Activated T-helper 1 cell treated with Interleukin-2 at 50 U/mL for 16 hours (primary cell): ENCODE data around the gene LCORL.
A peak's percentile ranks its signal among the peaks of the same experiment; 100 is the strongest.
"Not testable (repeated sequence)": the region's sequence is repeated elsewhere in the genome, so short reads cannot be mapped to it uniquely, and the experiment has no call there.

Experiments
- DNase-seq: peaks from one replicate; pipeline ENCODE4 v3.0.0-alpha.2; 2020; ENCODE audit warnings: low read depth

The LCORL gene

DNA sequence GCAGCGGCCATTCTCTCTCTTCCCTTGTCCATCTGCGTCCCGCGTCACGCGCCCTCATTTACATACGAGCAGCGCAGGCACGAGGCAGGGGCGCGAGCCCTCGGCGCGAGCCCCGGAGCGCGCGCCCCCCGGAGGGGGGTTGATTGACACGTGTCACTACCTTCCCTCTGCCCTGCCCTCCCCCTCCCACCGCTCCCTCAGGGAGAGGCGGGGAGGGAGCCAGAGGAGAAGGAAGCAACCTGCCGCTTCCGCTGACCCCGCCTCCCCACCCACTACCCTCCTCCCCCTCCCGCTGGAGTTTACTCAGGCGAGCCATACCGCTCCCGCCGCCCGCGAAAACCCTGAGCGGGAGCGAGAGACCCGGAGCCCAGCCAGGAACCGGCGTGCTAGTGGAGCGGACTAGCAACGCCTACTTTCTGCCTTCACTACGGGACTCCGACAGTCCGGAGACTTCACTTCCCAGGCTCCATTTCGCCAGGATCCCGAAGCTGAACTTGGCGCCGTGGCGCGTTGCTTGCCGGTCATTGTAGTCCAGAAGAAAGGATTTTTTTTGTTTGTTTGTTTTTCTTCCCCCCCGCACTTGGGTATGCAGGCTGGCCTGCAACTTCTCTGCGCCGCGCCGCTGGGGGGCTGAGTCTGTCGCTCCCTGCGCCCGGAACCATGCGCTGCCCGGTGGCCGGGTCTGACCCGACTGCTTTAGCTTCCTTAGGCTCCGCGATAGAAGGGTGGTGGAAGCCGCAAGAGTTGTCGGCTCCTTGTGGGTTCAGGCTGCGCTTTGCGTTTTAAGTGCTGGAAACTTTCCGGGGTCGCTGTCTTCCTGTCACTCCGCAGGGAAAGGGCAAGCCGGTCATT lies at the start of gene LCORL:
LCORL (minus strand) TSS at position 36 of the 852 bp plus-strand sequence; CDS start at position 32, 4 bp downstream.
- peak; percentile 72 for DNase-seq

DNA sequence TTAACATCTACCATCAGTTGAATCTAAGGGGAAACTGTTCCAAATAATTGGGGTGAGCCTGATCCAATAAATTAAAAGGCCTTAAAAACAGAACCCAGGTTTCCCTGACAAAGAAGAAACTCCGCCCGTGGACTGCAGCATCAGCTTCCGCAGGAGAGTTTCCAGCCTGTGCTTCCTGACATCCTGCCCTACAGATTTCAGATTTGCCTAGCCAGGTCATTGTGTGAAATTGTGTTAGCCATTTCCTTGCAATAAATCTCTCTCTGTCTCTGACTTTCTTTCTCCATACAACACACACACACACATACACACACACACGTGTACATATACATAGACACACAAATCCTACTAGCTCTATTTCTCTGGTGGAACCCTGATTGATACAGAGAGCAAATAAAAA lies 48.3 kb upstream of the LCORL start:
- no peak for DNase-seq

DNA sequence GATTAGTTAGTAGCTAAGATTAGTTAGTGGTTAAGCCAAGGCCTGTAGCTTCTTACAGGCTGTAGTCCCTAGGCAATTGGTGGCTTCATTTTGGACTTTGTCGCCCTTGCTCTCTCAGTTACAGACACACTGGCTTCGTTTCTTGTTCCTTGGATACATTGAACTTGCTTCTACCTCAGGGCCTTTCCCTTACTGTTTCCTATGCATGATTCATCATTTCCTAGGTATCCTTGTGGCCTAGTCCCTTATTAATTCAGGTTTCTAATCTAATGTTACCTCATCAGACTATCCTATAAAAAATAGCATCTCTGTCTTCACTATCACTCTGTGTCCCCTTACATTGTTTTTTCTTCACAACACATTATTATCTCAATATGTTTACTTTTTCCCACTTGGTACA lies 45.5 kb upstream of the LCORL start:
- no peak for DNase-seq

DNA sequence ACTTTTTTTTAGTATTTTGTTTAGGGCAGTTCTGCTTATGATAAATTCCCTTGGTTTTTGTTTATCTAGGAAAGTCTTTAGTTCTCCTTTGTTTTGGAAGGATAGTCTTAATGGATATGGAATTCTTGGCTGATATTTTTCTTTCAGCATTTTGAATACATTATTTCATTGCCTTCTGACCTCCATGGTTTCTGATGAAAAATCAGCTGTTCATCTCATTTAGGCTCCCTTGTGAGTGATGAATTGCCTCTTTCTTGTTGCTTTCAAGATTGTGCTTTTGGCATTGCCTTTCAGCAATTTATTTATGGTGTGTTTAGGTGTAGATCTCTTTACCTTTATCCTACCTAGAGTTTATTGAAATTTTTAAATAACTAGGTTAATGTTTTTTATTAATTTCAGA lies 41.5 kb upstream of the LCORL start:
- no peak for DNase-seq

DNA sequence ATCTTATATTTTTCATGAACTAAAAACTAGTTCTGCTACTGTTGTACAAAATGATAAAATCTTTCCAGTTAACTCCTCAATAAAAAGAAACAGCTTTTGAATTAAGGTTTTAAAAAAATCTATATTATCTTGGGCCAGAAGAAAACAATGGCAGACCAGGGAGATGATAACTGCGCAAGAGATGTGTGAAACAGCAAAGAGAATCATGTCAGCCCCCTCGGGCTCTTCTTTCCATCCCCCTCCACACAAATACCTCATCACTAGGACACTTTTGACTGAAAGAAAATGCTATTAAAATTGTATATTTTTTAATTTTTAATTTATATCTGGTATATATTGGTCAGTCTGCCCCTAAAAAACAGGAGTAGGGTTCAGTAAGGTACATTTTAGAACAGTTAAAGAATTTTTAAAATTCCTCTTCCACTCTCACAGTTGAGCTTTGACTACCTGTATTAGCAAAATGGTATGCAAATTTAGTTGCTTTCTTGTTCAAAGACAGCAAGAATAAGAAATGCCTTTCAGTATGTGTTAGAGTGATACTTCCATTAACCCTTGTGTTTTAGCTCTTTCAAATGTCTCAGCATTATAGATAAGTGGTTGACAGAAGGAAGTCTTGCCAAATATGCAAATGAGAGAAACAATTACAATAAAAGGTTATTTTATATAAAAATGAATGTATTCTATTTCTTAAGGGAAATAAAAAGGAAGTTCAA lies 36.4 kb upstream of the LCORL start:
- no peak for DNase-seq

DNA sequence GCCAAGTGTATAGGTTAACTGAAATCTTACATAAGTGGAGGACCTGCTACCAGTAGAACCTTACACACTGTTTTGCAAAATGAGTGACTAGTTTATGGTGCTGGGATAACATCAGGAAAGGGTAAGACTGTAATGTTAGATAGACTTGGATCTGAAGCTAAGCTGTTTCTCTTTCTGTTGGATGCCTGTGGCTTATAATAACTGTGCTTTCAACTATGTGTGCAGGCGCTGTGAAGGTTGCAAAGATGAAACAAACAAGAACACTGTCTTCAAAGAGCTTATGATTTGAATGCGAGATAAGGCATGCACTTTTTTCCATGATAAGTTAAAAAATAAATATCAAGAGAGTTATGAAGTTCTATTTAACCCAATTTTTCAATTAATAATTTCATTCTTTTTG lies 34.5 kb upstream of the LCORL start:
- DNase-seq, result no peak

DNA sequence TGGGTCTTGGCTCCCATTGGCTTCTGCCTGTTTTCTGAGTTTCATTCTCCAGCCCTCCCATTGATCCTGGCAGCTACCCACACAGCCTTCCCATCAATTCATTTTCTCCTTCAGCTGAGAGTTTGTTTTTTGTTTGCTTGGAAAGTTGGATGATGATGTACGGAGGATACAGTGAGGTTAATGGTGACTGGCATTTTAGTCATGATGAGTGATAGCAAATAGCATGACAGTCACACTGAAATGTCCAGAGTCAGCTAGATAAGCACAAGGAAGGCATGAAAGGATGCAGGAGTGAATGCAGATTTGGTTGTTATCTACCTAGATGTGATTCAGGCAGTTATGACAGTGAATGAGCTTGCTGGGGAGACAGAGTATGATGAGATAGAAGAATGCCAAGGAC lies 30.6 kb upstream of the LCORL start:
- no peak for DNase-seq

DNA sequence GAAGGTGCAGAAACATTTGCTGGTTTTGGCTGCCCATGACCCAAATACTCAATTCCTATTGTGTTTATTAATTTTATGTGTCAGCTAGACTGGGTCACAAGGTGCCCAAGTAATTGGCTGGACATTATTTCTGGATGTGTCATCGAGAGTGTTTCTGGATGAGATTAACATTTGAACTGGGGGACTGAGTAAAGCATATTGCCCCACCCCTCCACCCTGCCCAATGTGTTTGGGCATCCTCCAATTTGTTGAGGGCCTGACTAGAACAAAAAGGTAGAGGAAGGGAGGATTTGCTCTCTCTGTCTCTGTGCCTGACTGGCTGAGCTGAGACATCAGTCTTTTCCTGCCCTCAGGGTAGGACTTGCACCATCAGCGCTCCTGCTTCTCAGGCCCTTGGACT lies 29.7 kb upstream of the LCORL start:
- DNase-seq, result no peak

DNA sequence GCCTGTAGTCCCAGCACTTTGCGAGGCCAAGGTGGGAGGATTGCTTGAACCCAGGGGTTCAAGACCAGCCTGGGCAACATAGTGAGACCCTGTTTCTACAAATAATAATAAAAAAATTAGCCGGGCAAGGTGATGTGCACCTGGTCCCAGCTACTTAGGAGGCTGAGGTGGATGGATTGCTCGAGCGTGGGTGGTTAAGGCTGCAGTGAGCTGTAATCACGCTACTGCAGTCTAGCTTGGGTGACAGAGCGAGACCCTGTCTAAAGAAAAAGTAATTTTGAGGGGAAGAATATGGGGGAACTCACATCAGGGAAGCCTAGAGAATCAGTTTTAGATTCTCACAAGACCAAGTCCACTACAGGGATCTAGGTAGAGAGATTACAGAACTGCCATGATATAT lies 28.9 kb upstream of the LCORL start:
- no peak for DNase-seq

DNA sequence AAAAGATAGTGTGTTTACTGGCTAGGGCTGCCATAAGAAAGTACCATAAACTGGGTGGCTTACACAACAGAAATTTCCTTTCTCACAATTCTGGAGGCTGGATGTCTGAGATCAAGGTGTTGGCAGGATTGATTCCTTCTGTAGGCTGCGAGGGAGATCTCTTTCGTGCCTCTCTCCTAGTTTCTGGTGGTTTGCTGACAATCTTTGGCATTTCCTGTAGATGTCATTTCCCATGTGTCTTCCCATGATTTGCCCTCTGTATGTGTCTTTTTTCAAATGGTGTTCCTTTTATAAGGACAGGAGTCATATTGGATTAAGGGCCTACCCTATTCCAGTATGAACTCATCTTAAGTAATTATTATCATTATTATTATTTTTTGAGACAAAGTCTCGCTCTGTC lies 27.9 kb upstream of the LCORL start:
- DNase-seq, result no peak

DNA sequence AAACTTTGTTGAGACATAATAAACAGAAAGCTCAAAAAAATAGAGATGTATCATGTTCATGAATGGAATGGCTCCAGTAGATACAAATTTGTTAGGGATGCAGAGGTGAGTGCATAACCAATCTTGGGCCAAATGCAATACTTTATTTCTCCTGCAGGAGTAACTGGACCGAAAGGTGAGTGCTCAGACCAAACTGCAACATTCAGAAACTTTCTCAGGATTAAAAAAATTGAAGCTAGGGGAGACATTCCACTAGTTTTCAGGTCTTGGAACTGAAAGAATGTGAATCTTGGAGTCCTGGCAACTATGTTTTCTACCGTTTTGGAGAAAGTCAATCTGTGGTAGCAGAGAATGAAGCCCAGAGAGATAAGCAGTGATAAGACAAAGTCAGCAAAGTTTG lies 21.2 kb upstream of the LCORL start:
- no peak for DNase-seq

DNA sequence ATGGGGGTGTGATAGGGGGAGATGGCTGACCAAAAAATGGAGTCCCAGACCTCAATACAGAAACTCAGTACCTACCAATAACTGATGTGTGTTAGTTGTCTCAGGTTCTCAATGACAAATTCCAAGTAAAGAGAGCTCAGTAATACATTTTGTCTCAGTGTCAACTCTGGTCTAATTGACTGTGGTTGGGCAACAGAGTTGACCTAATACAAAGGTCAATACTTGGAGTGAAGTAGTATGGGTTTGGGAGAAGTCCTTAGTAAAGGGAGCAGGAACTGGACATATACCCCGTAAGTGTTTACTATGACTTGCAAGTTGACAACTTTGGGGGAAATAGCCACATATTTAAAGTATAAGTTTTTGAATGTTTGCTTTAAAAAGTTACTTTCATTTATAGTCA lies 20.5 kb upstream of the LCORL start:
- no peak for DNase-seq

DNA sequence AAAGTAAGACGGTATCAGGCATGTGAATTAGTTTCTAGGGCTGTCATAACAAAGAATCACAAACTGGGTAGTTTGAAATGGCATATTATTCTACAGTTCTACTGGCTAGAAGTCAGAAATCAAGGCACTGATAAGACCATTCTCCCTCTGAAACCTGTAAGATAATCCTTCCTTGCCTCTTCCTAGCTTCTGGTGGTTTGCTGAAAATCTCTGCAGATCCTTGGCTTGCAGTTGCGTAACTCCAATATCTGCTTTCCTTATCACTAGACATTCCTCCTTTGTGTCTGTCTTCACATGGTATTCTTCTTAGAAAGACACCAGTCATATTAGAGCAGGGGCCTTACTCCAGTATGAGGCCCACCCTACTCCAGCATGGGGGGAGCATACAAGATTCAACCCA lies 19.6 kb upstream of the LCORL start:
- no peak for DNase-seq

DNA sequence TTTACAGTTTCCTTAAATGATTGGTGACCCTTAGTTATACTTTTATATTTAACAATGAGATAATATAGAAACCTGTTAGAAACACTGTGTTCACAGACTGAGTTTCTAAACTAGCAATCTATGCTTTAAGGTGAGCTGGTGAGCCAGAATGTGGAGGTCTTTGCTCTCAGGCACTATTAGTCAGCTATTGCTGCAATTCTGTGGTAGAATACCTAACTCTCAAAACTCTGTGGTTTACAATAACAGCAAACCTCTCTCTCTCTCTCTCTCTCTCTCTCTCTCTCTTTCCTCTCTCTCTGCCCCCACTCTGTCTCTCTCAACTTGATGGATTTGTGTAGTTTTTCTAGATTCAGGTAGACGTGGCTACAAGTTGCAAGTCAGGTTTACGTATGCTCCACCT lies 17.6 kb upstream of the LCORL start:
- no peak for DNase-seq

DNA sequence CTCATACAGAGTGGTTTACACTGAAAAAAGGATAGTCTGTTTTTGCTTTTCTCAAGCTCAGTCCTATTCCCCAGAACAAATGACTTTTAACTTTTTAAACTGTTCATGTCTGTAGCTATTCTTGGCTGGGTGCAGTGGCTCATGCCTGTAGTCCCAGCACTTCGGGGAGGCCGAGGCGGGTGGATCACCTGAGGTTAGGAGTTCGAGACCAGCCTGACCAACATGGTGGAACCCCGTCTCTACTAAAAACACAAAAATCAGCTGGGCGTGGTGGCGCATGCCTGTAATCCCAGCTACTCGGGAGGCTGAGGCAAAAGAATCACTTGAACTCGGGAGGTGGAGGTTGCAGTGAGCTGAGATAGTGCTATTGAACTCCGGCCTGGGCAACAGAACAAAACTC lies 14.8 kb upstream of the LCORL start:
- not testable (repeated sequence) for DNase-seq

DNA sequence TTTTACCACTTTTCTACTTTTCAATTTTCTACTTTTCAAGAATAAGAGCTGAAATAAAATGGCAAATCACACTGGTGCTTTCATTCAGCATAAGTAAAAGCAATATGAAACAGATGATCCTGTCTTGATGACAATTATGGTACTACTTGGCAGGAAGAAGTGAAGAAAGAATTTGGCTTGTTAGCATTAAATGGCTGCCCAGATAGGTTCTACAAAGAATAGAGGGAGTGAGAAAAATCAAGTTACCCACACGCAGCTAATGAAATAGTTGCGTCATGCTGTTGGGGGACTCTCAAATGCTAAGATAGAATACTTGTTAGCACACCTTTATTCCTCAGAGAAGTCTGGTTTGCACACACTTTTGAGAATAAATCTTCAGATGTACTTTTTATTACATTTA lies 12.5 kb upstream of the LCORL start:
- DNase-seq, result no peak

DNA sequence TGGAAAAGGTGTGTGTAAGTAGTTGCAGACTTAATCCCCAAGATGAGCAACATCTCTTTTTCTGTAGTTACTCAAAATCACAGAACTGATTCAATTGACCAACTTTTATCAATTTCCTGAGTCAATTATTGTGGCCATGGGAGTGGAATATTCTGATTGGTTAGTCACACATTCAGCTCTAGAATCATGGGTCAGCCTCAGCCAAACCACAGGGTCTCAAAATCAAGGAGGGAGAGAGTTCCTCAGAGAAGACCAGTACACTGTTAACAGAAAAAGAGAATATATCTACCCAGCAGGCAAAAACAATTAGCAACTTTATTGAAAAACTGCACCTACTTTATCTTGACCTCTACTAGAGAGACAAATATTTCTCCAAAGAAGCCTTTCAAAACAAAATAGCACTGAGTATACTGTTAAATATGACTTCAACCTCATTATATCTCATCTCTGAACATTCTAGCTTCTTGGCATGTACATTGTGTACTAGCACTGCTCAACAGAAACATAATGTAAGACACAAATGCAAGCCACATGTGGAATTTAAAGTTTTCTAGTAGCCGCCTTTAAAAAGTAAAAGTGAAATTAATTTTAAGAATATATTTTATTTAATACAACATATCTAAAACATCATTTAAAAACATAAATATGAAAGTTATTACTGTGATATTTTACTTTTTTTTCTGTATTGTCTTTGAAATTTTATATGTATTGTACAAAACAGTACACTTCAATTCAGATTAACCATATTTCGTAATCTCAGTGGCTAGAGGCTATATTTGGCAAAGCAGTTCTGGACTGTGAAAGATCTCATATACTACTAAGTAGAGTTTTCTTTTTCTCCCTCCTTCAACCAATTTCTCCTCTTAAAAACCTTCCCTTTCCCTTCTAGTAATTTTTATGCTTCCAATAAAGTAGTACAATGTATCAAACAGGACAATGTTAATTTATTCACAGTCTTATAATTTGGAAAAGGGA lies 11.8 kb upstream of the LCORL start:
- DNase-seq, result no peak

DNA sequence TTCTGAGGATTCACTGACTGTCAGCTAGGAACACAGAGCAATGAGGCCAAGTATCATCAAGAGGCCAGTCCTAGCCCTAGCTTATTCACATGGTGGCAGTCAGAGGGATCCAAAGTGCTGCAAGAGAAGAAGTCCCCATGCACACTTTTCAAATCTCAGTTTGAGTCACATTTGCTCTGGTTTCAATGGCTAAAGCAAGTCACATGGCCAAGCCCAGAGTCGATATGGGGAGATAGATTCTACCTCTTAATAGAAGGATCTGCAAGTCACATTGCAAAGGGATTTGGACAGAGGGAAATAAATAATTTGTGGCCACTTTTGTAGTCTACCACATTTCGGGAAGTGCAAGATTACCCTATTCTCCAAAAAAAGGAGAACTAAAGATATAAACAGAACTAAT lies 3.7 kb upstream of the LCORL start:
- no peak for DNase-seq

DNA sequence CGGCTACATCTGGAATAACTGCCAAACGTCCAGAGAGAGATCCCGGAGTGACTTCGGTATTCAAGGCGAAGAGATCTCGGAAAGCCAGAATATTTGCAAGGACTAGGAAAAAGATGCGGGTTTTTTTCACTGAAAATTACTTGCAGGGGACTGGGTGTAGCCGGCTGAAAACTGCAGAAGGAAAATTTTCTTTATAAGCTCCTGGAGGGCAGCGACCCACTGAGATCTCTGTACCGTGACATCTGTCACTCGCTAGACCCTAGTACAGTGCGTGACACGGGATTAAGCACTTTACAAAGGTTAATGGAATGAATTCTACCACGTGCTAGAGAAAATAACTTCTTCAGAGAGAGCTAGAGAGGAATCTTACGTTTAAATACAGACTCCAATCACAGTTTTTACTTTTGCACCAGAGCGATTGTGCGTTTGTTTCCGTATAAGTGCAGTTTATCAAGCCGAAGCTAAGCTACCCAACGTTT lies 1.1 kb upstream of the LCORL start:
- DNase-seq, result no peak

DNA sequence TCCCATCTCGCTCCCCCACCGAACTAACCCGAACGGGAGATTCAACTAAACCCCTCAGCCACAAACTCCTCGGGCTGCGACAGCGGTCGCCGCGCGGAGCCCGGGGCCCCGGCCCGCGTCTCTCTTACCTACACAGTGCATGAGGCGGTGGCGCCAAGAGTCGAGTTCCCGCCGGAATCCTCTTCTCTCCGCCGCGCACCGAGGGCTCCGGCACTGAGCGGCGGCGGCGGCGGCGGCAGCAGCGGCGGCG lies 160 bp downstream of the LCORL start:
- no peak for DNase-seq

DNA sequence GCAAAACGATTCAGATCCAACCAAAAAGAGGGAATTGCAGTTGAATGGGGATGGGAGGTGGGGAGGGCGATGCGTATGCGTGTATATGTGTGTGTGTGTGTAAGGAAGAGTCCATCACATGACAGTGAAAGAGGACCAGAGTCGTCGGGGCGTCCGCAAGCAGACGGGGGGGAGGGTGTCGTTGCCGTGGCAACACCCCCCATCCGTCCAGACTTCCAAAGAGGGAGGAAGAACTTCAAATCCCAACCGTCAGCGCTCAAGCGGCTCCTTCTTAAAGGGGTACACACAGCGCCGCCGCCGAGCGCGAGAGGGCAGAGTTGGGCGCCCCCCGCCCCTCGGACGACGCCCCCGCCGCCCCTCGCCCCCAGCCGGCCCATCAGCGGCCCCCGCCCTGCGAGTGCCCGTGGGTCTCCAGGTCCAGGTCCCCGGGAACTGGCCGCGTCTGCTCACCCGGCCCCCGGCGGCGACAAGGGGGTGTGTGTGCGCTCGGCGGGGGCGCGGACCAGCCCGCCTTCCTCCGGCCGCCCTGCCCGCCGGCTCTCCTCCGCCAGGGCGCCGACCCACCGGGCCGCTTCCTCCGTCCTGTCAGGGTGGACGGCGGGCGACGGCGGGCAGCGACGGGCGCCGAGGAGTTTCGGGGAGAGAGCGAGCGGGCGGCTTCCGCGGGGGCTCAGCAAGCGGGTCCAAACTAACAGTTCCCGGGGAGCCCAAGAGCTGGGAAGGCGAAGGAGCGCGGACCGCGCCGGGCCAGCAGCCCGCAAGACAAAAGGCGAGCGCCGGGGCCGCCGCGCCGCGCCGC lies 685 bp downstream of the LCORL start:
- peak; percentile 12 for DNase-seq

DNA sequence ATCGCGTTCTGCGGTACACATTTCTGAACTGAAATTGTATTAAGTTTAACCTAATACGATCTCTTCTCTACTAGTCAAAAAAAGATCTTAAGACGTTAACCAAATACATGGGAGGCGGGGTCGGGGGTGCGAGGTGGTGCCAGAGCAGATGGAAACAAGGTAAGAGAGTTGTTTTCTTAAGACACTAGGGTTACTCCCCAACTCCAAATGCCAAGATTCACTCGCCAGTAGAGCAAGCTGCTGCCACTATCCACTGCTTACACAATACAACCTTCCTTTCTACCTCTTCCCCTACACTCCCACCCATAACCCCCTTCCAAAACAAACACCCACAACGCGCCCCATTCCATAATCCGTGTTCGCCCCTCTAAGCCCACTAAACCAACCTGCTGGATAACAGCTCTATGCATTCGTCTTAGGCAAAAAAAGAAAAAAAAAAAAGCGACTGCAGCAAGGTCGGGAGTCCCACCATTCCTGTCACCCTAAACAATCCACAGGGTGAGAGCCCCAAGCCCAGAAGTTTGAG lies 1.3 kb downstream of the LCORL start:
- no peak for DNase-seq
